Keratinocyte (primary cell): ENCODE data around the gene LRR1. TPM values are rescaled to one million over a fixed set of nuclear protein-coding genes. Genes with fewer than 3 reads are reported as not detected.
A peak's percentile ranks its signal among the peaks of the same experiment; 100 is the strongest.

ENCODE experiments used
- DNase-seq: peaks from one replicate; pipeline ENCODE4 v3.0.0-alpha.2; 2011; ENCODE audit warnings: low read depth, missing footprints, low spot score
- FAIRE-seq: peaks from 2 replicates; lab custom pipeline; 2011; peaks lifted over from hg19 to GRCh38; lab: Jason Lieb, UNC
- H2AFZ ChIP-seq: 2 replicates; pipeline ENCODE4 v1.6.0; 2012; ENCODE audit warnings: low read length, control low read depth, inconsistent platforms; ENCODE audit not compliant: control insufficient read depth
- H3K27ac ChIP-seq: 2 replicates; pipeline ENCODE4 v1.5.1; 2011; ENCODE audit warnings: low read length; ENCODE audit not compliant: control insufficient read depth, insufficient read depth
- H3K27me3 ChIP-seq: 3 replicates; pipeline ENCODE4 v1.6.0; 2011; ENCODE audit warnings: low read length; ENCODE audit not compliant: control insufficient read depth, insufficient read depth; ENCODE audit errors: extremely low read depth
- H3K36me3 ChIP-seq, 2 experiments: 2 replicates in 1 of 2; 3 replicates in 1 of 2; pipeline ENCODE4 v1.5.1; 2011; ENCODE audit warnings: low read length in 2 of 2, mild to moderate bottlenecking in 1 of 2; ENCODE audit not compliant: control insufficient read depth in 2 of 2, insufficient read depth in 2 of 2; ENCODE audit errors: extremely low read depth in 1 of 2
- H3K4me1 ChIP-seq: 3 replicates; pipeline ENCODE4 v1.5.1; 2011; ENCODE audit warnings: low read length; ENCODE audit not compliant: control insufficient read depth, insufficient read depth; ENCODE audit errors: extremely low read depth
- H3K4me2 ChIP-seq: 3 replicates; pipeline ENCODE4 v1.6.0; 2011; ENCODE audit warnings: low read depth, low read length; ENCODE audit not compliant: control insufficient read depth, insufficient read depth; ENCODE audit errors: extremely low read depth
- H3K4me3 ChIP-seq, 3 experiments: fragments of 200-600 bp in 1 of 3; sonication (generic) in 1 of 3; 2 replicates in 2 of 3; 3 replicates in 1 of 3; pipeline ENCODE4 v1.5.1; 2011 to 2016; ENCODE audit warnings: low read length in 3 of 3, mild to moderate bottlenecking in 3 of 3, control low read depth in 2 of 3, inconsistent platforms in 1 of 3, low read depth in 1 of 3, mixed read lengths in 1 of 3, mixed run types in 1 of 3, moderate library complexity in 1 of 3; ENCODE audit not compliant: control insufficient read depth in 2 of 3, insufficient read depth in 2 of 3; ENCODE audit errors: extremely low read depth in 1 of 3
- H3K79me2 ChIP-seq: 2 replicates; pipeline ENCODE4 v1.6.0; 2012; ENCODE audit warnings: low read length; ENCODE audit not compliant: control insufficient read depth, insufficient read depth
- H3K9ac ChIP-seq: 3 replicates; pipeline ENCODE4 v1.6.0; 2011; ENCODE audit warnings: low read length; ENCODE audit not compliant: control insufficient read depth, insufficient read depth; ENCODE audit errors: extremely low read depth
- H3K9me1 ChIP-seq: 3 replicates; pipeline ENCODE4 v1.6.0; 2011; ENCODE audit warnings: low read length; ENCODE audit not compliant: control insufficient read depth, insufficient read depth; ENCODE audit errors: extremely low read depth
- H3K9me3 ChIP-seq: 2 replicates; pipeline ENCODE4 v1.5.1; 2012; ENCODE audit warnings: low read depth, low read length; ENCODE audit not compliant: control insufficient read depth
- H4K20me1 ChIP-seq: 3 replicates; pipeline ENCODE4 v1.6.0; 2011; ENCODE audit warnings: low read length; ENCODE audit not compliant: control insufficient read depth, insufficient read depth; ENCODE audit errors: extremely low read depth
- CTCF ChIP-seq, 3 experiments: IDR thresholded peaks in 1 of 3; conservative IDR thresholded peaks in 1 of 3; optimal IDR thresholded peaks in 1 of 3; 2 replicates in 2 of 3; 3 replicates in 1 of 3; pipeline versions ENCODE3 to v1.5.1; 2011; ENCODE audit warnings: low read length in 3 of 3, mild to moderate bottlenecking in 3 of 3, moderate library complexity in 2 of 3, control low read depth in 1 of 3, inconsistent platforms in 1 of 3; ENCODE audit not compliant: insufficient read depth in 2 of 3; ENCODE audit errors: extremely low read depth in 1 of 3
- EZH2 ChIP-seq: IDR thresholded peaks from one replicate; pipeline ENCODE4 v1.6.1; 2012; ENCODE audit warnings: inconsistent platforms, mild to moderate bottlenecking, low read length, moderate library complexity
- dilution Hi-C: fragments of 300-500 bp; cut with MboI; formaldehyde crosslinking; loops from one replicate; pipeline ENCODE4 v1.7.0; 2020; ENCODE audit warnings: low sequenced_read_pairs; ENCODE audit not compliant: extremely low pct_ligation_motif_present
- polyA plus RNA-seq, 5 experiments: library from polyadenylated mRNA; depleted of rRNA in 3 of 5; stranded (reverse) in 3 of 5; stranded (forward) in 1 of 5; unstranded in 1 of 5; fragments of >200 nt; gene quantifications; 1 replicate in 1 of 5; 2 replicates in 3 of 5; 3 replicates in 1 of 5; pipeline versions ENCODE4 v1.2.1 to v1.2.3, GENCODE V29; 2011 to 2012; ENCODE audit warnings: missing spikeins in 2 of 5, low read depth in 1 of 5, low replicate concordance in 1 of 5

The LRR1 gene
- polyA plus RNA-seq, 1 donor (not counting 4 experiments of a cell fraction or from before 2014, with no cell fraction given) = 22.7 TPM

DNA sequence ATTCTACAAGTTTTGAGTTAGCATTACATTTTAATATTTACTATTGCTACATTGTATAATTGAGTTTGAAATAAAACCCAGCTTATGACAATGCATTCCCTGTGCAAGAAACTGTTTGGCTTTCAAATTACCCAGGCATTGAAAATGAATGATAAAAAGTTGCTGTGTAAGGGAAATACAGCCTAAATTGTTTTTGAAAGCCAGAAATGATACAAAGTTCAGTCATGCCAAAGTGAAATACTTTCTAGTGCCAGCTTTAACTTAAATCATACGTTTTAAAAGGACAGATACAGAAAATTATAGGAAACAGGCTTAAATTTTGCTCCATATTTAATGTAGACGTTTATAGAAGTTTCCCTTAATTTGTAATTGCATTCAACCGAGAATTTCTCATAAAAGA, 24.6 kb downstream of the LRR1 start:
- Histone ChIP-seq H3K9ac (peak overlapping the region; percentile 100), H3K36me3 (peaks cover 0 to 8% of the 10 kb centered on the region in 2 experiments), H3K27me3 (no peaks in the 10 kb centered on the region), H4K20me1 (peaks cover 7% of the 10 kb centered on the region), H3K79me2 (peaks cover 65% of the 10 kb centered on the region), H3K9me3 (no peaks in the 10 kb centered on the region), H2AFZ (no peak overlapping the region), H3K27ac (peak overlapping the region; percentile 99), H3K4me2 (peak overlapping the region; percentile 100), H3K9me1 (no peaks in the 10 kb centered on the region), H3K4me3 (peak overlapping the region in 2 of 3 experiments; percentile 34 to 44), H3K4me1 (peaks cover 35% of the 10 kb centered on the region)
- FAIRE-seq (no peak), DNase-seq (no peak)
- dilution Hi-C loops = no loop called here
- TF ChIP-seq CTCF (optimal IDR thresholded peaks at IDR 0.05 in 1 of 3, IDR thresholded peaks at IDR 0.05 in 1 of 3, conservative IDR thresholded peaks at IDR 0.05 in 1 of 3; ENCODE audit: extremely low read depth in 1 of 3, insufficient read depth in 2 of 3, low read length in 3 of 3) (no peak), EZH2 (no peak)

- H3K4me3 ChIP-seq = peak overlapping the region in 2 of 3 experiments; percentile 20 to 34
- DNase-seq (peak; percentile 42), FAIRE-seq (no peak)
Measured at GRCh38 chr14:49623941-49624839, 25.4 kb downstream of the LRR1 start.

More at GRCh38 chr14:49623941-49624839, 25.4 kb downstream of the LRR1 start:
- Histone ChIP-seq H4K20me1 (peaks cover 7% of the 10 kb centered on the region), H3K4me1 (peaks cover 32% of the 10 kb centered on the region), H3K79me2 (peaks cover 62% of the 10 kb centered on the region), H3K27me3 (no peaks in the 10 kb centered on the region), H3K9ac (peak overlapping the region; percentile 52), H3K36me3 (peaks cover 0 to 8% of the 10 kb centered on the region in 2 experiments), H3K9me1 (no peaks in the 10 kb centered on the region), H3K4me2 (peak overlapping the region; percentile 100), H2AFZ (no peak overlapping the region), H3K27ac (peak overlapping the region; percentile 99), H3K9me3 (no peaks in the 10 kb centered on the region)
- dilution Hi-C loops = no loop called here
- TF ChIP-seq CTCF (optimal IDR thresholded peaks at IDR 0.05 in 1 of 3, IDR thresholded peaks at IDR 0.05 in 1 of 3, conservative IDR thresholded peaks at IDR 0.05 in 1 of 3; ENCODE audit: extremely low read depth in 1 of 3, insufficient read depth in 2 of 3, low read length in 3 of 3) (no peak), EZH2 (no peak)
